GM20431 (cell line): ENCODE results near the gene B9D2.

Source experiments
- in situ Hi-C: fragments of 300-500 bp; cut with MseI, MboI; formaldehyde crosslinking; loops from one replicate; pipeline ENCODE4 v1.15.0; 2020; ENCODE audit warnings: low sequenced_read_pairs; ENCODE audit not compliant: unreplicated experiment

B9D2 gene

GRCh38 chr19:41318696-41319499, 45.1 kb downstream of the B9D2 start:
- in situ Hi-C loops, result no loop called here

GRCh38 chr19:41316306-41316920, 47.5 kb downstream of the B9D2 start:
- in situ Hi-C loops, result no loop called here

DNA sequence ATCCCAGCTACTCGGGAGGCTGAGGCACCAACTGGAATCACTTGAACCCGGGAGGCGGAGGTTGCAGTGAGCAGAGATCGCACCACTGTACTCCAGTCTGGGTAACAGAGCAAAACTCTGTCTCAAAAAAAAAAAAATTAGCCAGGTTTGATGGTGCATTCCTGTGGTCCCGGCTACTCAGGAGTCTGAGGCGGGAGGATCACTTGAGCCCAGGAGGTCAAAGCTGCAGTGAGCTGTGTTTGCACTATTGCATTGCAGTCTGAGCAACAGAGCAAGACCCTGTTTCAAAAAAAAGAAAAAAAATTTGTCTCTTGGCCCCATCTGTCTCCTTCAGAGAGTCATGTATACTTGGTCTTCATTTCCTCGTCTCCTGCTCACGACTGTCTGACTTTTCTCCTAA, 52.3 kb downstream of the B9D2 start:
- in situ Hi-C loops, result no loop called here

- in situ Hi-C loops, result no loop called here
Observed at GRCh38 chr19:41311072-41311471, 52.9 kb downstream of the B9D2 start.

- in situ Hi-C loops, result no loop called here
Observed at GRCh38 chr19:41310033-41310831, 53.7 kb downstream of the B9D2 start, which contains the start of gene CCDC97. TSS of gene CCDC97 (plus strand) at chr19:41310172. CDS start at chr19:41310311, 139 bp downstream.

- in situ Hi-C loops, result loop anchor here (10.0 kb wide), 1 partner anchor 105 kb away; no protein-coding TSS in a partner anchor
Observed at GRCh38 chr19:41309180-41310032, 54.5 kb downstream of the B9D2 start.

GRCh38 chr19:41308450-41309179, 55.3 kb downstream of the B9D2 start:
- in situ Hi-C loops, result loop anchor here (10.0 kb wide), 1 partner anchor 104 kb away; no protein-coding TSS in a partner anchor

DNA sequence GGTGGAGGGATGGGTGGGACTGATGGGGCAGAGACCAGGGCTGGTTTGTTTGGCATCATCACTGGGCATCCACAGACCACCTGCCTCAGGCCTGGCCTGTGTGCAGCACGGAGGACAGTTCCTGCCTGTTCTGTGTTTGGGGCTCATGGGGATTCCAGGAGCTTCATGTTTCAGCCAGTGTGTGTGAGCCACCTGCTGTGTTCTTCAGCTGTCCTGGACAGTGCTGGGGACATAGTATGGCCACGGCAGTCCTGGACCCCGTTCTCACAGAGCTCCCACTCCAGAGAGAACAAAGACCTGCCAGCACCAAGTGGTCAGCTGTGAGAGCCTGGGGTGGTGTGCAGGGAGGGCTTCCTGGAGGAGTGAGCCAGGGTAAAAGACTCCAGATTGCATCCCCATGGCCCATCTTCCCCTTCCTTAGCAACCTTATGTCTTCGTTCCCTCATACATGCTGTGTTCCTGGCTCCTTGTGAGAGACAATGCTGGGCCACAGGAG, 55.9 kb downstream of the B9D2 start:
- in situ Hi-C loops, result loop anchor here (10.0 kb wide), 1 partner anchor 103 kb away; no protein-coding TSS in a partner anchor

DNA sequence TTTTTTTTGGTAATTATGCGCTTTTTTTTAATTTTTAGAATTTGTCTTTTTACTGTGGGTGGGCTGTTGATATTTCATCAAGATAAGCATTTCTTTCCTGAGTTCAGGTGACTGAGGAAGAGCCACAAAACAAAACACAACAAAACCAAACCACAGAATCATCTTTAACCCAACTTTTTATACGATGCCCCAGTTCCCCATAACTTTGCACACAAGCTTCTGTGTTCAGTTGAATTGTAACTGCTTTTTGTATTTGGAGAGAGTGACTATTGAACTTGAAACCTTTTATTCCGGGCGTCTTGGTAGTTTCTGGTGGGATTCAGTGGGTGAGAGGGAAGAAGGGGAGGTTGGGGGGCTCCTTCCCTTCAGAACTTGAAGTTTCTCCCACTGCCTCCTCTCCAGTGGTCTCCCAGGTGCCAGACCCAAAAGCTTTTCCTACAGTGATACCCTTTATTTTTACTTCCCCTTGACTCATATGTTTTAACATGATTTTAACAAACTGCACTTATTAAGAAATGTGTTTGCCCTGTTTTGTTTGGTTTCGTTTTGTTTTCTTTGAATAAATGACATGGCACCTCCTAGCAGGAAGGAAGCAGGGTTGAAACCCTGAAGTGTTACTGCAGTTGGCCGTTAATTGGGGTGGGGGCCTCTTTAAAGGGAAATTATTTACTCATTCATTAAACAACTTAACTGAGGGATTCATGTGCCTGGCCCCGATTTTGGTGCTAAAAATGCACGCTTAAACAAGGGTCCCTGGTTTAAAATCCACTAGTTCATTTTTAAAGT, 56.7 kb downstream of the B9D2 start:
- in situ Hi-C loops, result loop anchor here (10.0 kb wide), 1 partner anchor 102 kb away; no protein-coding TSS in a partner anchor

- in situ Hi-C loops, result loop anchor here (10.0 kb wide), 1 partner anchor 101 kb away; no protein-coding TSS in a partner anchor
Observed at GRCh38 chr19:41305927-41306793, 57.8 kb downstream of the B9D2 start.

- in situ Hi-C loops, result loop anchor here (10.0 kb wide), 1 partner anchor 100 kb away; no protein-coding TSS in a partner anchor
Observed at GRCh38 chr19:41304706-41305483, 59.1 kb downstream of the B9D2 start.
